PFSK-1 (cell line): Measurements from ENCODE around the gene TMEM80.

Source experiments
- FOXP2 ChIP-seq: optimal IDR thresholded peaks from 2 replicates; pipeline ENCODE3; 2011; ENCODE audit warnings: borderline replicate concordance, control low read depth, inconsistent platforms; ENCODE audit not compliant: insufficient read depth; ENCODE audit errors: extremely low read length, extremely low read depth
- SIN3A ChIP-seq: IDR thresholded peaks from 2 replicates; pipeline ENCODE4 v1.6.1; 2012; ENCODE audit warnings: mild to moderate bottlenecking, low read length, moderate library complexity, borderline replicate concordance; ENCODE audit not compliant: insufficient read depth

GRCh38 chr11:728901-729491, 33.4 kb downstream of the TMEM80 start:
- TF ChIP-seq SIN3A (no peak), FOXP2 (no peak)
